ENCODE data around the gene NCL.

Gene NCL, protein sequence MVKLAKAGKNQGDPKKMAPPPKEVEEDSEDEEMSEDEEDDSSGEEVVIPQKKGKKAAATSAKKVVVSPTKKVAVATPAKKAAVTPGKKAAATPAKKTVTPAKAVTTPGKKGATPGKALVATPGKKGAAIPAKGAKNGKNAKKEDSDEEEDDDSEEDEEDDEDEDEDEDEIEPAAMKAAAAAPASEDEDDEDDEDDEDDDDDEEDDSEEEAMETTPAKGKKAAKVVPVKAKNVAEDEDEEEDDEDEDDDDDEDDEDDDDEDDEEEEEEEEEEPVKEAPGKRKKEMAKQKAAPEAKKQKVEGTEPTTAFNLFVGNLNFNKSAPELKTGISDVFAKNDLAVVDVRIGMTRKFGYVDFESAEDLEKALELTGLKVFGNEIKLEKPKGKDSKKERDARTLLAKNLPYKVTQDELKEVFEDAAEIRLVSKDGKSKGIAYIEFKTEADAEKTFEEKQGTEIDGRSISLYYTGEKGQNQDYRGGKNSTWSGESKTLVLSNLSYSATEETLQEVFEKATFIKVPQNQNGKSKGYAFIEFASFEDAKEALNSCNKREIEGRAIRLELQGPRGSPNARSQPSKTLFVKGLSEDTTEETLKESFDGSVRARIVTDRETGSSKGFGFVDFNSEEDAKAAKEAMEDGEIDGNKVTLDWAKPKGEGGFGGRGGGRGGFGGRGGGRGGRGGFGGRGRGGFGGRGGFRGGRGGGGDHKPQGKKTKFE

GRCh38 chr2:231463698-231464575 lies at the start of gene NCL:
NCL (minus strand) TSS chr2:231464484; CDS start chr2:231464353, 131 bp downstream.
- peak; percentile 85 to 92 for DNase-seq

DNA sequence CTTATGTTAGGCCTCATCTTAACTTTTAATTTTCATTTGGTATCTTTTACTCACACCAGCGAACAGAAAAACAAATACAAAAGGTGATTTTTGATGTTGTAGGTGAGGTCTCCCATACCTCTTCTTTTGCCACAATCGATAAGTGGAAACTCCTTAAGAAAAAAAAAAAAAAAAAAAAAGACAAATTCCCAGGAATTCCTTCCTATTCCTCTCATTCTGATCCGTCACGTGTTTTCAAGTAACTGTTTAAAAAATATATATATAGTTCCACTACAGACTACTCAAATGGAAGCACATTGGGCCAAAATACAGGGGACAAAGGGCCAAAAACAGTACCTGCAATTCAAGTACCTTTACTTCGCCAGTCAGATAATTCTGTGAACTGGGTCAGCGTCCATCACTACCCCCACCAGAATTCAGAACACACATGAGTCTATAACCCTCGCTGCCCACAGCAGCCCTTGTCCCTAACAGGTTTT lies 49.5 kb upstream of the NCL start:
- no peak for DNase-seq

DNA sequence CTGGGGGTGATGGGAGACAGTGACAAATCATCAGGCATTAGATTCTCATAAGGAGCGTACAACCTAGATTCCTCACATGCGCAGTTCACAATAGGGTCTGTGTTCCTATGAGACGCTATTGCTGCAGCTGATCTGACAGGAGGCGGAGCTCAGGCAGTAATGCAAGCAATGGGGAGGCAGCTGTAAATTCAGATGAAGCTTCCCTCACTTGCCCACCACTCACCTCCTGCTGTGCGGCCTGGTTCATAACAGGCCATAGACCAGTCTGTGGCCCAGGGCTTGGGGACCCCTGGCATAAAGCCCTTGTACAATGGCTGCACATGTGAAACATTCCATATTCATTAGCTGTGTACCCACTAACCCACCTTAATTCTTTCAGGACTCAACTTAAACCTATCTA lies 47.9 kb upstream of the NCL start:
- no peak for DNase-seq

DNA sequence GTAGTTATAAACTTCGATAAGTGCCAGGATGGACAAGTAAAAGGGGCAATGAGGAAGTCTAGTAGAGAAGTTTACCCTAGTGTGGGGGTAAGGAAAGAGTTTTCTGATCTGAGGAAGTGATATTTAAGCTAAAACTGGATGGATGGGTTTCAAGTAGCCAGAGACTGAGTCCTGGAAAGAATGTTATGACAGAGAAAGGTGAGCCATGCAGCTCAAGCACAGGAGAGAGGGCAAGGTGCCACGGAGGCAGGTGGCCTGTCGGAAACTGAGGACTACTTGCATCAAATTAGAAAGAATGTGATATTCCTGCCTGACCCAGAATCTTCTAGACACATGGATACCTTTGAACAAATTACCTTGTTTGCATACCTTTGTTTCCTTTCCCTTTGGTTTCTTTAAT lies 39.5 kb upstream of the NCL start:
- DNase-seq: no peak

DNA sequence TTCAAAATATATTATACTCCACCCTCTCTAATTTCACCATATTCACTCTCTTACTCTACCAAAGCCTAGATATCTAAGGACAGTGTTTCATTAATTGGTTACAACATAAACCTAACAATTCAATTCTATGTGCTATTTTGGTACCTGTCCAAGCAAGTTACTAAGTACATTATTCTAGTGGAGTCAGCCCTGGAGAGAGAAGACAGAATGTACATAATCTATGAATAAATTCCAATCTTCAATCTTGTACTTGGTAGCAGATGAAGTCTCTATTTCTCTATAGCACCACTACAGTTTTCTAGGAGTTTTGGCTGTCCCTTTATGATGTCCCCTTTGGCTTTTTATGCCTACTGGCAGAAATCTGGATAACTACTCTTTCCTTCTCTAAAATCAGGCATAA lies 38.3 kb upstream of the NCL start:
- DNase-seq: no peak

DNA sequence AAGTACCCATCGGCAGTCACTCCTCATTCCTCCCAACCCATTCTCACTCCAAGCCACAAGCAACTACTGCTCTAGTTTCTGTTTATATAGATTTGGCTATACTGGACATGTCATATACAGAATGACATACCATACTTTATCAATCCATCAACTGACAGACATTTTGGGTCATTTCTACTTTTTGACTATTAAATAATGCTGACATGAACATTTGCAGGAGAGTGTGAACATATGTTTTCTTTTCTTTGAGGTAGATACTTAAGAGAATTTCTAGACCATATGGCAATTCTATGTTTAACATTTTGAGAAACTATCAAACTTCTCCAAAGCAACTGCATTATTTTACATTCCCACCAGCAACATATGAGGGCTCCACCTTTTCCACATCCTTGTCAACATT lies 33.4 kb upstream of the NCL start:
- DNase-seq: no peak

DNA sequence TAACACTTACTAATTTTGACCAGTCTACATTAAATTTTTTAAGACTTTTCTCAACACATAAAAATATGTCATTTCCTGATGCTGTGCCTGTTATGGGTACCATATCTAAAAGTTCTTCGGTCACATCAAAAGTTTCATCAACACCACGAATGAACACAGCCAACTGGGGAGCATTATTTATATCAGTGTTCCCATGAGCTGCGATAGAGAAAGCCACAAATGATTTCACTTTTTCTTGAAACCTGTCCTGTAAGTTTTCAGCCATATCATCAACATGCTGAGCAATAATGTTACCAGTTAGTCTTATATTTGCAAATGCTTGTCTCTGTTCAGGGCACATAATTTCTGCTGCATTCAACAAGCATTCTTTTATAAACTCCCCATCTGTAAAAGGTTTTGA lies 30.4 kb upstream of the NCL start:
- DNase-seq: no peak

DNA sequence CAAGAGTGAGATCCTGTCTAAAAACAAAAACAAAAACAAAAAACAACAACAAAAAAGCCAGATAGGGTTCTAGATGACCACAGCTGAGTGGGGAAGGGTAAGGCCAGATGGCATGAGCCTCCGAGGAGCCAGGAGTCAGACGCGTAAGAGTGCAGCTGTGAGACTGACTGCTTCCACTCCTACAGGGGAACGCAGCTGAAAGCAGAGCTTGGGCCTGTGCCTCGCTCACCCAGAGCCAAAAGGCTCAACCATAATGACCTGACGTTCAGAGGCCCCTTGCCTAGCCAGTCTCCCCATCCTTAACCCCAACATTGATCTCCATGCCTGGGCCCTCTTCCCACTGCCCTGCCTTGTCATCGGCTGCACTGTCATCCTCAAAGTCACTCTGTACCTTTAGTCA lies 26.5 kb upstream of the NCL start:
- DNase-seq: no peak

GRCh38 chr2:231489990-231490389 lies 25.7 kb upstream of the NCL start:
- peak in 1 of 2 experiments; percentile 7 for DNase-seq

GRCh38 chr2:231488331-231488730 lies 24.0 kb upstream of the NCL start:
- DNase-seq: no peak

DNA sequence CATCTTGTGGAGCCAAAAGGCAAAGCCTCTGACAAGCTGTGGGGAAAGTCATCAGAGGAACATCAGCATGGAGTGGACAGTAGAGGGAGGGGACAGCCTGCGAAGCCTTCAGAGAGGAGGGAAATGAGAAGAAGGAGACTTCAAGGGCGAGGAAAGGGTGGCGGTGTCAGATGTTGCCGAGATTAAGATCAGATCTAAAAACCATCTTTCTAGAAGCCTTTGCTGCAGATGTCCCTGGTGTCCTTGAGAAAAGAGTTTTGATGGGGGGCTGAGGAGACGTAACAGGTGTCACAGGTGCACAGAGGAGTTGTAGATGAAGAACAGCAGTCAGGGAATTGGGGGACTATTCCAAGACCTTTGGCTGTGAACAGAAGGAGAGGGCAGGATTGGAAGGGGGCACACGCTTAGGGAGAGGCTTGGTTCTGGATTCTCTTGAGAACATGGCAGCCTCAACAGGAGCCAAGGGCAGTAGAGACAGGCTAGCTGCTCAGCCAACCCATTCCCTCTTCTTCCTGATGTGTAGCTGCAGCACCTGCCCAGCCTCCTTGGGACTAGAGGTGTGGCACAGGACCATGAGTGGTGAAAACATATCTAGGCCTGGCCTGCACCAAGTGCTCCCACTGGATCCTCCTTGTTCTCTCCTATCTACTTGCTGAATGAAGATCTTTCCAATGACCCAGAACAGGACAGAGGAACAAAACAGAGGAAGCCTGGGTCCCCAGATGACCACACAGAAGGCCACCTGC lies 22.7 kb upstream of the NCL start:
- no peak for DNase-seq

DNA sequence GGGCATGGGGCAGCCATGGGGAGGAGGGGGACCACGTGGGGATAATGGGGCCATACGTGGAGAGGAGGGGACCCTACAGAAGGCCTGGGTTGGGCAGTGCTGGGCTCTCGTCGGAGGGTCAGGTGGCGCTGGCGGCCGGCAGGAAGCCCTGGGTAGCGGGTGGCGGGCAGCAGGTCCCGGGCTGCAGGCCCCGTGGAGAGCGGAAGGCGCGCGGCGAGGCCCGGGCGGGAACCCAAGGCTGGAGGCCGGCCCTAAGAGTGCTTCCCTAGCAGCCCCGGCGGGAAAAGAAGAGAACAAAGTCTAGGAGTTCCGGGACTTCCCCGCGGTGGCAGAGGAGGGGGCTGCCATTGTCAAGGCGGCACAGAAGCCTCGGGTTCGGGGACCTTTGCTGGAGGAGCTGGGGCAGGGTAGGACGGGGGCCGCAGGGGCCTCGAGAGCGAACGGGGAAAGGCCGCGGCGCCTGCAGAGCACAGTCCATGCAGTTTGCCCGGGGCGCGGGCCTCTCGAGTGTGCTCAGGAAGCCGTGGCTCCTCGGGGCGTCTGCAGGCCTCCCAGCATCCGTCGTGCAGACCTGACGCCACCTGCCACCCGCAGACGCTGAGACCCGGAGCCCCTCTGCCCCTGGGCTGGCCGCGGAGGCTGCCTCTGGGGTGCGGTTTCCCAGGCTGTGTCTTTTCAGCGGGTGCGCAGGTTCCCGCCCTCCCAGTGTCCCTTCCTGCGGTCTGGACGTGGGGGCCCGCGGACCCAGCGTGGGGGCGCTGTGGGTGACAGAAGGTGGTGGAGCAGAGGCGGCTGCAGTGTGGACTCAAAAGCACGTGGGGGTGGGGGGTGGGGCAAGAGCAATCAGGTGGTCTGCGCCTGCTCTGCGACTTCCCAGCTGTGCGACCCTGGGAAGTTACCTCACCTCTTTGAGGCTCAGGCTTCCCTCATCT lies 19.4 kb upstream of the NCL start:
- peak; percentile 32 to 35 for DNase-seq

GRCh38 chr2:231482806-231483391 lies 18.6 kb upstream of the NCL start:
- DNase-seq: peak; percentile 60 to 74

- DNase-seq: no peak
Measured at GRCh38 chr2:231480781-231481180, 16.5 kb upstream of the NCL start.

GRCh38 chr2:231479455-231479854 lies 15.2 kb upstream of the NCL start:
- no peak for DNase-seq

- no peak for DNase-seq
Measured at GRCh38 chr2:231476920-231477319, 12.6 kb upstream of the NCL start.

DNA sequence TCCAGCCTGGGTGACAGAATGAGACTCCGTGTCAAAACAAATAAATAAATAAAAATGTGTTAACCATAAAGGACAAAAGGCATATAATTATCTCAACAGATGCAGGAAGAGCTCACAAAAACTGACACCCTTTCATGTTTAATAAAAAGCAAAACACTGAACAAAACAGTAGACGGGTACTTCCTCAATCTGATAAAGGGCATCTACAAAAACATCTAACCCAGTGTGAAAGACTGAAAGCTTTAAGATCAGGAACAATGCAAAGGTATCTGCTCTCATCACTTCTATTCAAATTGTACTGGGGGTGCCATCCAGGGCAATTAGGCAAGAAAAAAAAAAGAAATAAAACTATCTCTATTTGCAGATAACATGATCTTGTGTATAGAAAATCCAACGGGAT lies 11.7 kb upstream of the NCL start:
- DNase-seq: no peak

- DNase-seq: no peak
Measured at GRCh38 chr2:231472816-231473215, 8.5 kb upstream of the NCL start.

- DNase-seq: no peak
Measured at GRCh38 chr2:231470246-231470900, 6.1 kb upstream of the NCL start.

DNA sequence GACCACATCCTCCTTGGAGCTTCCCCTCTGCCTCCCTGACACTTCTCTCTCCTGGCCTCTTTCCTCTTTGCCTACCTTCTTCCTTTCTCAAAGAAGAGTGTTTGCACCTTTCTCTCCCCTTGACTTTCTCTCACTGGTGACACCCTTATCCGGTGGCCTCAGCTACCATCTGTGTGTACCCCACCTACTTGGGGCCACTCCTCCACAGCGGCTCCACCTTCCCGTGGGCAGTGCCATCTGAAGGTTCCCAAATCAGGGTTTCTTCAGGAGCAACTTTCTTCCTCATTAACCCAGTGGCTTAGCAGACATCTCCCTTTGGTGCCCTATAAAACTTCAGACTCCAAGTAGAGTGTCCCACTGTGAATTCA lies 5.3 kb upstream of the NCL start:
- no peak for DNase-seq

Measured in stimulated activated CD4-positive, alpha-beta T cell treated with anti-CD3 and anti-CD28 coated beads, Interleukin-4, amount 100 ng/mL, for 4 hours (primary cell).